Endodermal cell (in vitro differentiated cells): Measurements from ENCODE around the gene ALDH1A3. TPM values are rescaled to one million over a fixed set of nuclear protein-coding genes. Genes with fewer than 3 reads are reported as not detected.

Experiments used
- DNase-seq: peaks from one replicate; pipeline ENCODE4 v3.0.0-alpha.2; 2017
- H3K27ac ChIP-seq: 2 replicates; pipeline ENCODE4 v1.5.1; 2013; ENCODE audit warnings: mild to moderate bottlenecking, low read depth, low read length, moderate library complexity
- H3K27me3 ChIP-seq: 2 replicates; pipeline ENCODE4 v1.6.1; 2013; ENCODE audit warnings: mild to moderate bottlenecking, low read length, moderate library complexity; ENCODE audit not compliant: insufficient read depth, control insufficient read depth, poor library complexity, severe bottlenecking
- H3K36me3 ChIP-seq: 2 replicates; pipeline ENCODE4 v1.7.0; 2013; ENCODE audit warnings: mild to moderate bottlenecking, low read length, moderate library complexity; ENCODE audit not compliant: control insufficient read depth, insufficient read depth
- H3K4me1 ChIP-seq: one replicate; pipeline ENCODE4 v1.7.0; 2013; ENCODE audit warnings: low read length; ENCODE audit not compliant: control insufficient read depth, insufficient read depth
- H3K4me3 ChIP-seq: 2 replicates; pipeline ENCODE4 v1.5.1; 2013; ENCODE audit warnings: mild to moderate bottlenecking, low read length, moderate library complexity
- H3K9ac ChIP-seq: 2 replicates; pipeline ENCODE4 v1.6.1; 2013; ENCODE audit warnings: mild to moderate bottlenecking, low read length, moderate library complexity; ENCODE audit not compliant: poor library complexity, severe bottlenecking; ENCODE audit errors: extremely low read depth
- H3K9me3 ChIP-seq: 2 replicates; pipeline ENCODE4 v1.6.1; 2013; ENCODE audit warnings: mild to moderate bottlenecking, low read length, moderate library complexity; ENCODE audit not compliant: control insufficient read depth
- H3K27ac Mint-ChIP-seq: 2 replicates; pipeline ENCODE4 v1.8.0; 2020; ENCODE audit warnings: mixed read lengths
- H3K27me3 Mint-ChIP-seq: 2 replicates; pipeline ENCODE4 v1.8.0; 2021; ENCODE audit warnings: mild to moderate bottlenecking, mixed read lengths; ENCODE audit not compliant: insufficient read depth
- H3K36me3 Mint-ChIP-seq: 2 replicates; pipeline ENCODE4 v1.8.0; 2020; ENCODE audit warnings: low read depth, mixed read lengths
- H3K4me1 Mint-ChIP-seq: 2 replicates; pipeline ENCODE4 v1.8.0; 2020; ENCODE audit warnings: mixed read lengths
- H3K4me3 Mint-ChIP-seq: 2 replicates; pipeline ENCODE4 v1.8.0; 2020; ENCODE audit warnings: mild to moderate bottlenecking, moderate library complexity, mixed read lengths
- H3K9me3 Mint-ChIP-seq: 2 replicates; pipeline ENCODE4 v1.8.0; 2020; ENCODE audit warnings: mild to moderate bottlenecking, mixed read lengths
- CTCF ChIP-seq: fragments of 200-600 bp; sonication (generic); conservative IDR thresholded peaks from 2 replicates; pipeline ENCODE4 v1.5.0; 2021; ENCODE audit warnings: antibody characterized with exemption, mild to moderate bottlenecking
- WGBS, 2 experiments: methylation state at CpG; one replicate each; pipeline versions ENCODE4 v1.1.5 to v1.1.7; 2013; ENCODE audit warnings: missing lambda C conversion rate in 2 of 2, mixed read lengths in 1 of 2; ENCODE audit not compliant: insufficient coverage in 1 of 2, insufficient read length in 1 of 2; 5-methylcytosine and 5-hydroxymethylcytosine counted together
- total RNA-seq, 2 donors: library from RNA; stranded (reverse); fragmentation: NEBNext Ultra II Directional in 1 of 2; extraction: Animal tissue kit (Norgen Biotek cat#: 25700) in 1 of 2; gene quantifications; 2 replicates in 1 of 2; 3 replicates in 1 of 2; pipeline ENCODE4 v1.2.1, GENCODE V29; 2021

Gene ALDH1A3
- total RNA-seq, 2 donors from 2014 or later: 6.9 to 7.3 TPM

GRCh38 chr15:100875976-100876375, 3.7 kb upstream of the ALDH1A3 start:
- Histone ChIP-seq H3K9me3 (no peaks in the 10 kb centered on the region), H3K27me3 (peaks cover 24% of the 10 kb centered on the region), H3K9ac (no peak overlapping the region), H3K36me3 (no peaks in the 10 kb centered on the region), H3K4me1 (peaks cover 3% of the 10 kb centered on the region), H3K27ac (no peak overlapping the region), H3K4me3 (no peak overlapping the region)
- 93 to 100% methylated on average over 5 to 7 of the region's 7 CpGs for WGBS, 2 experiments
- Mint-ChIP-seq H3K27ac (no peak overlapping the region), H3K27me3 (peaks cover 53% of the 10 kb centered on the region), H3K36me3 (no peaks in the 10 kb centered on the region), H3K4me3 (no peak overlapping the region), H3K4me1 (peaks cover 11% of the 10 kb centered on the region), H3K9me3 (no peaks in the 10 kb centered on the region)
- TF ChIP-seq CTCF: no peak
- no peak for DNase-seq

GRCh38 chr15:100877551-100877950, 2.1 kb upstream of the ALDH1A3 start:
- Mint-ChIP-seq H3K27ac (no peak overlapping the region), H3K36me3 (no peaks in the 10 kb centered on the region), H3K4me3 (no peak overlapping the region), H3K27me3 (peaks cover 66% of the 10 kb centered on the region), H3K4me1 (peaks cover 14% of the 10 kb centered on the region), H3K9me3 (no peaks in the 10 kb centered on the region)
- Histone ChIP-seq H3K36me3 (no peaks in the 10 kb centered on the region), H3K4me1 (peaks cover 3% of the 10 kb centered on the region), H3K4me3 (no peak overlapping the region), H3K27ac (no peak overlapping the region), H3K9ac (no peak overlapping the region), H3K9me3 (no peaks in the 10 kb centered on the region), H3K27me3 (peaks cover 39% of the 10 kb centered on the region)
- TF ChIP-seq CTCF: no peak
- 87 to 89% methylated on average over 10 of the region's 10 CpGs for WGBS, 2 experiments
- no peak for DNase-seq

GRCh38 chr15:100878130-100878529, 1.5 kb upstream of the ALDH1A3 start:
- Mint-ChIP-seq H3K27me3 (peaks cover 70% of the 10 kb centered on the region), H3K4me1 (peaks cover 14% of the 10 kb centered on the region), H3K27ac (no peak overlapping the region), H3K36me3 (no peaks in the 10 kb centered on the region), H3K9me3 (no peaks in the 10 kb centered on the region), H3K4me3 (peak overlapping the region; percentile 63)
- DNase-seq: no peak
- Histone ChIP-seq H3K9me3 (no peaks in the 10 kb centered on the region), H3K27me3 (peaks cover 45% of the 10 kb centered on the region), H3K9ac (no peak overlapping the region), H3K27ac (no peak overlapping the region), H3K4me3 (no peak overlapping the region), H3K4me1 (peaks cover 3% of the 10 kb centered on the region), H3K36me3 (no peaks in the 10 kb centered on the region)
- TF ChIP-seq CTCF: no peak
- WGBS, 2 experiments: 82 to 86% methylated on average over 10 to 11 of the region's 11 CpGs
